MCF 10A (cell line): ENCODE results near the gene CDH24. TPM values are rescaled to one million over a fixed set of nuclear protein-coding genes. Genes with fewer than 3 reads are reported as not detected.

Experiments used
- BruUV-seq: library from RNA; stranded (reverse); fragments of 400-500 nt; replicated peaks from 2 replicates; lab custom pipeline; 2021; lab: Mats Ljungman, UMichigan
- CTCF ChIA-PET: fragments of 300-600 bp; sonication (Branson Sonifier 250); formaldehyde crosslinking; extraction: SDS; loops from one replicate; lab custom pipeline; 2021; ENCODE audit warnings: antibody characterized with exemption, inconsistent platforms; lab: Yijun Ruan, JAX
- POLR2A ChIA-PET: fragments of 300-600, 350-650 bp; sonication (Branson Sonifier 250); formaldehyde crosslinking; extraction: SDS; loops from one replicate; lab custom pipeline; 2020; ENCODE audit warnings: antibody characterized with exemption, inconsistent platforms; lab: Yijun Ruan, JAX
- DNase-seq: peaks from one replicate; pipeline ENCODE4 v3.0.0-alpha.2; 2018; ENCODE audit not compliant: unreplicated experiment
- H3K27ac Mint-ChIP-seq: one replicate; pipeline ENCODE4 v1.8.0; 2022; ENCODE audit warnings: mild to moderate bottlenecking, low read depth, mixed read lengths; ENCODE audit not compliant: unreplicated experiment
- H3K27me3 Mint-ChIP-seq: one replicate; pipeline ENCODE4 v1.8.0; 2022; ENCODE audit warnings: mixed read lengths; ENCODE audit not compliant: insufficient read depth, unreplicated experiment
- H3K36me3 Mint-ChIP-seq: one replicate; pipeline ENCODE4 v1.8.0; 2022; ENCODE audit warnings: mild to moderate bottlenecking, moderate library complexity, mixed read lengths; ENCODE audit not compliant: insufficient read depth, unreplicated experiment
- H3K4me1 Mint-ChIP-seq: one replicate; pipeline ENCODE4 v1.8.0; 2022; ENCODE audit warnings: mixed read lengths; ENCODE audit not compliant: insufficient read depth, unreplicated experiment
- H3K4me3 Mint-ChIP-seq: one replicate; pipeline ENCODE4 v1.8.0; 2022; ENCODE audit warnings: mild to moderate bottlenecking, moderate library complexity, mixed read lengths; ENCODE audit not compliant: unreplicated experiment
- H3K9me3 Mint-ChIP-seq: one replicate; pipeline ENCODE4 v1.8.0; 2022; ENCODE audit warnings: mixed read lengths; ENCODE audit not compliant: unreplicated experiment
- intact Hi-C: fragments of 100-400 bp; cut with micrococcal nuclease; formaldehyde crosslinking; loops from 2 replicates; pipeline ENCODE4 v1.14.1; 2022
- total RNA-seq: library from RNA; stranded (reverse); gene quantifications from 2 replicates; pipeline ENCODE4 v1.2.3, GENCODE V29; 2022
- TF ChIP-seq, protein P1 (sequence below): fragments of 200-600 bp; IDR thresholded peaks from one replicate; pipeline ENCODE4 v1.8.0; 2022; ENCODE audit warnings: antibody characterized with exemption, mild to moderate bottlenecking; ENCODE audit not compliant: unreplicated experiment

Gene CDH24
- total RNA-seq, 1 experiment from 2014 or later: 4.9 TPM

DNA sequence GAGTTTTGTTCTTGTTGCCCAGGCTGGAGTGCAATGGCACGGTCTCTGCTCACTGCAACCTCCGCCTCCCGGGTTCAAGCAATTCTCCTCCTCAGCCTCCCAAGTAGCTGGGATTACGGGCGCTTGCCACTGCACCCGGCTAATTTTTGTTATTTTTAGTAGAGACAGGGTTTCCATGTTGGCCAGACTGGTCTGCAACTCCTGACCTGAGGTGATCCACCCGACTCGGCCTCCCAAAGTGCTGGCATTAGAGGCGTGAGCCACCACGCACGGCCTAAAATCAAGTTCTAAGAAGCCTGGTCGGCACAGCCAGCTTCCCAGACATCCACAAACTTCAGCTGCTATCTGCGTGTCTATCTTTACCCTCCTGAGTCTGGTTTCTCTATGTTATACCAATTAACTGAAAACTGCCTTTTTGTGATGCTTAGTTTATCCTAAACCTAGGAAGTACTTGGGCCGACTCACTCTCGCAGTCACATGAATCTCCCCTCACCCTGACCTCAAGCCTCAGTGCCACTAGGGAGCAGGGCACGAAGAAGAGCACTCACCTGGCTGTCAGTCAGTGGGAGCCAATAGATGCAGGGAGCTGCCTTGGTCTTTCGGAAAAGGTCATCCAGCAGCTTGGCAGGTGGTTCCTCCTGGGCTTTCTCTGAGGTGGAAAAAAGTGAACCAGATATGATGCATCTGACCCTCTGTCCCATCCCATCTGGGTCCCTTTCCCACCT, 3.4 kb upstream of the CDH24 start:
- intact Hi-C loops: no loop called here
- Mint-ChIP-seq H3K27ac (no peak overlapping the region), H3K36me3 (peaks cover 87% of the 10 kb centered on the region)

DNA sequence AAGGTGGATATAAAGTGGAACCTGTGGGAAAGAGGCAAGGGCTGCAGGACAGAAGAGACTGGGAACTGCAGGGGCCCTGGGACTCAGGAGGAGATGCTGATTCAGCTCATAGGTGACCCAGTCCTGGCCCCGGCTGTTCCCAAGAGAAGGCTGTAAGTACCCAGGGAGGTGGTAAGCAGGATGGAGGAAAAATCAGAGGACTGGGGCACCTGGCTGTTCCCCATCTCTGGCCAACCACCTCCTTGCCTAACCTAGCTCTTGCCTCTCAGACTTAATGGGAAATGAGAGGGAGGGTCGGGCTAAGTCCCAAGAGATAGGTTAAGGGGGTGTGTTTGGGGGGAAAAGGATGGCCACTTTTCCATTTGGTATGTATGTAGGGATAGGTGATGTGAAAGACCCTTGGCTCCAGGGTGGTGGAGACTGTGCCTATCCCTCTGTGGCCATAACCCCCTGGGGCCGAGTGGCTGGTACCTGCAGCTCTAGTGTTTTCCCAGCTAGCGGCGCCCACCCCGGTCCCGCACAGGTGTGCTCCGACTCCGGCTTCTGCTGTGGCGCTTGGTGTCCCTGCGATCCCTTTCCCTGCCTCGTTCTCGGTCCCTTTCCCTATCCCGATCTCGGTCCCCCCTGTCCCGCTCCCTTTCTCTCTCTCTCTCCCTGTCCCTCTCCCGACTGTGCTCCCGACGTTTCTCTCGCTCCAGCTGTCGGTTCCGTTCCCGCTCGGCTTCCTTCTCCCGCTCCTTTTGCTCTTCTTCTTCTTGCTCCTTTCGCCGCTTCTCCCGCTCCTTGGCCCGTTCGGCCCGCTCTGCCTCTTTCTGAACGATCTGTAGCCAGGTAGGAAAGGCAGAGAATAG, 1.6 kb upstream of the CDH24 start:
- Mint-ChIP-seq H3K36me3 (peaks cover 69% of the 10 kb centered on the region), H3K4me1 (peaks cover 46% of the 10 kb centered on the region), H3K9me3 (no peaks in the 10 kb centered on the region), H3K27me3 (no peaks in the 10 kb centered on the region), H3K27ac (no peak overlapping the region), H3K4me3 (no peak overlapping the region)
- TF ChIP-seq, protein P1, sequence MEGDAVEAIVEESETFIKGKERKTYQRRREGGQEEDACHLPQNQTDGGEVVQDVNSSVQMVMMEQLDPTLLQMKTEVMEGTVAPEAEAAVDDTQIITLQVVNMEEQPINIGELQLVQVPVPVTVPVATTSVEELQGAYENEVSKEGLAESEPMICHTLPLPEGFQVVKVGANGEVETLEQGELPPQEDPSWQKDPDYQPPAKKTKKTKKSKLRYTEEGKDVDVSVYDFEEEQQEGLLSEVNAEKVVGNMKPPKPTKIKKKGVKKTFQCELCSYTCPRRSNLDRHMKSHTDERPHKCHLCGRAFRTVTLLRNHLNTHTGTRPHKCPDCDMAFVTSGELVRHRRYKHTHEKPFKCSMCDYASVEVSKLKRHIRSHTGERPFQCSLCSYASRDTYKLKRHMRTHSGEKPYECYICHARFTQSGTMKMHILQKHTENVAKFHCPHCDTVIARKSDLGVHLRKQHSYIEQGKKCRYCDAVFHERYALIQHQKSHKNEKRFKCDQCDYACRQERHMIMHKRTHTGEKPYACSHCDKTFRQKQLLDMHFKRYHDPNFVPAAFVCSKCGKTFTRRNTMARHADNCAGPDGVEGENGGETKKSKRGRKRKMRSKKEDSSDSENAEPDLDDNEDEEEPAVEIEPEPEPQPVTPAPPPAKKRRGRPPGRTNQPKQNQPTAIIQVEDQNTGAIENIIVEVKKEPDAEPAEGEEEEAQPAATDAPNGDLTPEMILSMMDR: no peak
- ChIA-PET CTCF (interaction anchor here (0.5 to 16.3 kb wide), 42 partner anchors 10 to 1299 kb away, joined by 3 to 620 read pairs (median 5); partner anchors contain the start of genes ACIN1, AJUBA, C14orf119 and PRMT5), POLR2A (interaction anchor here (0.6 to 7.7 kb wide), 20 partner anchors 10 to 513 kb away, joined by 3 to 133 read pairs (median 6); partner anchors contain the start of genes ACIN1, AJUBA, C14orf119 and PABPN1)
- intact Hi-C loops: loop anchor here (1.0 to 5.0 kb wide), 4 partner anchors 65 to 237 kb away; partner anchors contain the start of gene PRMT5
- BruUV-seq: TSS peak; percentile 89
- DNase-seq: no peak

More for the DNA sequence above, 3.4 kb upstream of the CDH24 start:
- ChIA-PET POLR2A (interaction anchor here (1.1 to 7.7 kb wide), 5 partner anchors 8 to 80 kb away, joined by 3 to 133 read pairs (median 14); partner anchors contain the start of gene AJUBA), CTCF (interaction anchor here (0.6 to 16.3 kb wide), 8 partner anchors 8 to 130 kb away, joined by 3 to 620 read pairs (median 38); partner anchors contain the start of gene AJUBA)
- Mint-ChIP-seq H3K27me3 (no peaks in the 10 kb centered on the region), H3K4me3 (no peak overlapping the region), H3K9me3 (no peaks in the 10 kb centered on the region), H3K4me1 (peaks cover 47% of the 10 kb centered on the region)
- TF ChIP-seq, protein P1: no peak
- no peak for DNase-seq
- BruUV-seq: no TSS peak

DNA sequence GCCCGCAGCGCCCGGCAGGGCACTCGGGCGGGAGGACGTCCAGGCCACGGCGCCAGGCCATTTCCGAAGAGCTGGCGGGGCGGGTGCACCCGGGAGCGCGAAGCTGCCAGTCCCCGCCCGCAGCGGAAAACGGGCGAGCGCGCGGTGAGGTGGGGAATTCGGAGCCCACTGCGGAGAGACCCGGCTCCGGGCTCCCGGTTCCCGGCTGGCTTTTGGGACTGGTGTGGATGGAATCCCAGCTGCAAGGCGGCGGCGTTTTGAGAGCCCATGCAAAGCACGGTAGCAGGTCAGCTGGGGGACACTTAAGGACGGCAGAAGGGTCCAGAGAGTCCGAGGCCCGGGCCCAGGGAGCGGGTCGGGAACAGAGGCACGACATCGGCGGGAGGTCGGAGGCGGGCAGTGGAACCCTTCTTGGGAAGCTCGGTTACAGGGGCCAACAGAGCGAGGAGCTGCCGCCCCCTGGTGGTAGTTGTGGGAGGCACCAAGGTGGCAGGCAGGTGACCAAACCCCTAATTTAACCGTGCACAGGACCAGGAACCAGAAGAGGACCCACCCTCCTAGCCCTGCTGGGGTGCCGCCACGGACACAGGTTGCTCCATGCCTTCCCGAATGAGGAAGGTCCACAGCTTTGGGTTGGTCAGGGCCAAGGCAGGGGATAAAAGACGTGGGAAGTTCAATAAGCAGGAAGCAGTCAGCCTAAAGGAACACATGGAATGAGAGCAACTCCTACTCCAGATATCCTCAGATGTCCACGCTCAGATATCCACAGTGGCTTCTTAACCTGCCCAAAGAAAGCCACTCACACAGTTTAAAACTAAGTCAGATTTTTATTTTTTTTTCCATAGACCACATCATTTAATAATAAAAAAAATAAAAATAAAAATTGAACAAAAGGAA, 685 bp upstream of the CDH24 start:
- intact Hi-C loops: loop anchor here (1.0 to 5.0 kb wide), 4 partner anchors 64 to 236 kb away; partner anchors contain the start of gene PRMT5
- Mint-ChIP-seq H3K4me3 (peak overlapping the region; percentile 83), H3K36me3 (peaks cover 60% of the 10 kb centered on the region), H3K4me1 (peaks cover 40% of the 10 kb centered on the region), H3K27me3 (no peaks in the 10 kb centered on the region), H3K27ac (no peak overlapping the region), H3K9me3 (no peaks in the 10 kb centered on the region)
- ChIA-PET POLR2A (interaction anchor here (0.6 to 7.7 kb wide), 19 partner anchors 11 to 501 kb away, joined by 3 to 133 read pairs (median 6); partner anchors contain the start of genes ACIN1, AJUBA, C14orf119 and PABPN1), CTCF (interaction anchor here (0.5 to 16.3 kb wide), 43 partner anchors 9 to 1300 kb away, joined by 3 to 620 read pairs (median 4); partner anchors contain the start of genes ACIN1, AJUBA, C14orf119 and HAUS4)
- DNase-seq: peak; percentile 90
- TF ChIP-seq, protein P1: peak; percentile 94
- no TSS peak for BruUV-seq
